HG03521 (cell line): ENCODE results near the gene DAD1.
"Not testable (repeated sequence)": the region's sequence is repeated elsewhere in the genome, so short reads cannot be mapped to it uniquely, and the experiment has no call there.

ENCODE experiments used
- ATAC-seq: cut with Tn5 transposase; IDR thresholded peaks from one replicate; pipeline ENCODE4 v1.9.1; 2021; ENCODE audit warnings: mild to moderate bottlenecking, moderate library complexity; ENCODE audit not compliant: unreplicated experiment

The DAD1 gene

DNA sequence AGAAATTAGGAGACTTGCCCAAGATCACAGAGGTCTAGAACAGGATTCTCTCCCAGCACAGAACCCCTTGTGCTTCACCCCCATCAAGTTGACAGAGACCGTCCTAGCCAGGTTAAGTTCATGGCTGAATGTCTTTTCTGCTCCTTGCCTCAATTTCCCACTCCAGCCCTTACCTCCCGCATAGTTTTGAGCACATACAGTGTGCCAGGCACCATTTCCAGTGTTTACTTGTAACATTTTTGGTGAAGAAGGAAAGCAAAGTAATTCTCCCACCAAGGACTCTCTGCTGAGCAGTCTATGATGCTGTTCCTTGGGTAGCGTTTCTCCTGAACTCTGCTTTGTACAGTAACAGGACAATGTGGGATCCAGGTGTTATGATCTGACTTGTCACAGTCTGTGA, 10.3 kb upstream of the DAD1 start:
- no peak for ATAC-seq

DNA sequence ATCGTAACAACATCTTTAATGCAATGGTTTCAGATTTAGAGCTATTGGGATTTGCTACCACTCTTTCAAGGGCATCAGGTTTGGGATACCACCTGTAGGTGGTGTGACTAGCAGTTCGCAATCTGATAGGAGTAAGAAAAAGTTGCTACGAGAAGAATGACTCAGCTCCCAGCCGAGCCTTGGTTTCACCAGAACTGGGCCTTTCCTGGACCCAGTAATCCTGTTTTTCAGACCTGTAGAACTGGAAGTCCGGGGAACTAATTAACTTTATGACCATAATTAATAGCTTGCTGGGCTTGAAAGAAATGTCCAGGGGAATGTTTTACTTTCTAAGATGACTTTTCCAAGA, 9.8 kb upstream of the DAD1 start:
- ATAC-seq, result no peak

DNA sequence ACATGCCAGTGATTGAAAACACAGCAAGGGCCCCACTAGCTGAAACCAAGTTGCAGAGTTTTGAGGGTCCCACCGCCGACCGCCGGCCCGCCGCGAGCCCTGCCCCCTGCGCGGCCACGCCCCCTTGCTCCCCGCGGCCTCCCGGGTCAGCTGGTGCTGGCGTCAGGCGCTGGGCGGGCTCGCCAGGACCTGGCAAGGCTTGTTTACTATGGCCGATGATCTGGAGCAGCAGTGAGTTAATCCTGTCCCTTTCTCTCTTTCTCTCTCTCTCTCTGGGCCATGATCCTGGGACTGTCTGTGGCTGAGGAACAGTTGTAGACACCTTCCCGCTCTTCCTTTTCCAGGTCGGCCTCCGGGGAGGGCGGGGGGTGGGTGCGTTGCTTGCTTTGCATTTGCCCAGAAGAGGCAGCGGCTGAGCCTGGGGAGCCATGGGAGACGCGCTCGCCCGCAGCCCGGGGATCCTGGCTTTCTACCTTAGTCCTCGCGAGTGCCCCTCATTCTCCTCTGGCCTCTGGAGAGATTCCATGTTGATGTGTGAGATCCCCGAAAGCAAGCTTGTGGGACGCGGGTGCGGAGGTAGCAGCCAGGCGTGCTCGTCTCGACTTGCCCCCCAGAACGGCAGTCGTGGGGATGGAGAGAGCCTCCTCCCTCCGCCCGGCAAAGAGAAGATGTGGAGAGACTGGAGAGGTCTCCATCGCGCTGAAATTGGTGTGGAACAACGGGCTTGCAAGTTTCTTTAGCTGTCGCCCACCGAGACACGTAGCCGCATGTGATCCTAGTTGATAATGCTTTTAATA, 9.3 kb upstream of the DAD1 start, which contains the start of gene ABHD4:
Gene ABHD4 (plus strand): TSS at position 202 of the 797 bp plus-strand sequence. CDS start 7 bp downstream, at position 209.
- ATAC-seq, result peak; percentile 81

DNA sequence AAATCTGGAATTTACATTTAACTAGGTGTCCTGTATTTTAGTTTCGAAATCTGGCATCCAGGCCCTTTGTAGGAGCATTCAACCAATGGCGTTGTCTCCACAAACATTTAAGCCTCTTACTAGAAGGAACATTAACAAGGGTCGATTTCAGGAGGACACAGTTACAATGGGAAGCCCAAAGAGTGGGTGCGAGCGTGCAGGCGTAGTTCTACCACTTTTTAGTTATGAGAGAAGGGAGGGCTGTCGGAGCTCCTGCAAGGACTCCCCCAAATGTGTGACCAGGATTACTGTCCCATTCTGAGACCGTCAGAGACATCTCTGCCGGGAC, 8.7 kb upstream of the DAD1 start:
- ATAC-seq, result no peak

DNA sequence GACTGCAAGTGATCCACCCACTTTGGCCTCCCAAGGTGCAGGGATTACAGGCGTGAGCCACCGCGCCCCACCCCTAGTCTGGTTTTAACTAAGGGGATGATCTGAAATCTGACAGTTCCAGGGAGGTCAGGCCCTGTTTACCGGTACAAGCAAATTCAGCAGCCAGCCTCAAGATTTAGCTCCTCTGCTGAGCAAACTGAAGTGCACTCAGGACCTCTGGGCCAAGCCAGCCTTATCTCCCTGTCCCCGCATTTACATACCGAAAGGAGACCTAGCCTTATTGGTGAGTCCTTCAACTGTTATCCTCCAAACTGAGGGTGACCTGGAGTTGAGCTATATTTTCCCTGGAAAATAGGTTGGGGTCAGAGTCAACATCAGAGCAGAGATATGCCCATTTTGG, 8.2 kb upstream of the DAD1 start:
- ATAC-seq, result no peak

DNA sequence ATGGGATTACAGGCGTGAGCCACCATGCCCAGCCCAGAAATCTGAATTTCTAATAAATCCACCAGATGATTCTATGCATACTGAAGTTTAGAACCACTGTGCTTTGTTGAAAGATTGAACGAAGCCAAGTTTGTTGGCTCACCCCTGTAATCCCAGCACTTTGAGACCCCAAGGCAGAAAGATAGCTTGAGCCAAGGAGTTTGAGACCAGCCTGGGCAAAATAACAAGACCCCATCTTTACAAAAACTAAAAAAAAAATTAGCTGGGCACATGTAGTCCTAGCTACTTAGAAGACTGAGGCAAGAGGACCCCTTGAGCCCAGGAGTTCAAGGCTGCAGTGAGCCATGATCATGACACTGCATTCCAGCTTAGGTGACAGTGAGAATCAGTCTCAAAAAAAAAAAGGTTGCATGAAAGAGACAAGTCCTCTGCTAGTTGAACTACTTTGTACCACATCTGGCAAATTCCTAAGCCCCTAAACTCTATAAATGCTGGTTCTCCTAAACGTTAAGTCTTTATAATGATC, 7.4 kb upstream of the DAD1 start:
- ATAC-seq, result no peak

DNA sequence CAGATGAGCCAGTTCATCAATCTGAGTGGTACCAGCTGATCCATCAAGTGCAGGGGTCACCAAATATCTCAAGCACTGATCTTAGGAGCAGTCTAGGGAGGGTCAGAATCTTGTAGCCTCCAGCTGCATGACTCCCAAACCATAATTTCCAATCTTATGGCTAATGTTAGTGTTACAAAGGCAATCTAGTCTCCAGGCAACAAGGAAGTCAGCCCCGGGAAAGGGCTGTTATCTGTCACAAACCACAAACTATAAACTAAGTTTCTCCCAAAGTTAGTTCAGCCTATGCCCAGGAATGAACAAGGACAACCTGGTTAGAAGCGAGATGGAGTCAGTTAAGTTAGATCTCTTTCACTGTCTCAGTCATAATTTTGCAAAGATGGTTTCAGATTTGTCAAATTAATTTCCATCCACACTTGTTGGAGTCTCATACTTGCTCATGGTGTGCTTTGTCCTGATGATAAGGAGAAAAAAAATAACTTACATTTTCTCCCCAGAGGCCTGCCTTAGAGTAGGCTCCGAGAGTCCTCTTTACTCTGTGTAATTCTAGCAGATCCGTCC, 5.2 kb upstream of the DAD1 start:
- no peak for ATAC-seq

DNA sequence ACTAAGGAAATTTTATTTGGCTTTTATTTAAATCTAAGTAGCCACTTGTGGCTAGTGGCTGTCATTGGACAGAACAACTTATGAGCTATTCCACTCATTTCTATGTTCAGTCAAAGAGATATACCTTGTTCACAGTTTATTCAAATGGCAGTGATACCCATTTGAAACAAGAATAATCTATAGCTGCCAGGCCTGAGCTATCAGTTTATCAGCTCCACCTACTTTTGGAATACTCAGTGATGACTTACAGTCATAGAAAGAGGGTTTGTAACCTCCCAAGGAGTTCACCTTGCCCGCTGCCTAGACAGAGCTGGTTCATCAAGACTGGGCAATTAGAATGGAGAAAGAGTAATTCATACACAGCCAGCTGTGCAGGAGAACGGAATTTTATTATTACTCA, 4.6 kb upstream of the DAD1 start:
- ATAC-seq, result no peak

DNA sequence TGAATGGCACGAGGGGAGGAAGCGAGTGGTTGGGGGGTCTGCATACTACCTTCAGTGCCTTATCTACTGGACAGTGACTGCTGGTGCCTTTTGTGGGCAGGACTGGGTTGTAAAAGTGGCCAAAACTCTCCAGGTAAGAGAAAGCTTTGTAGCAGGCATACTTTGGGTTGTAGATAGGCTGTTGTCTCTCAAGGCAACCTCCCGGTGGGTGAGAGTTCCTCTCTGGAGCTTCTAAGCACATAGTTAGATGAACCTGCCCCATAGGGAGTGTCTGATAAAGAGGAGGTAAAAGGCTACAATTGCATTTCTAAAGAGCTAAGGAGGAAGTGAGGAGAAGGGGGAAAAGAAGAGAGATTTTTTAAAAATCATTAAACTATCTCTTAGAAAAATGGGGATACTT, 4.2 kb upstream of the DAD1 start:
- no peak for ATAC-seq

DNA sequence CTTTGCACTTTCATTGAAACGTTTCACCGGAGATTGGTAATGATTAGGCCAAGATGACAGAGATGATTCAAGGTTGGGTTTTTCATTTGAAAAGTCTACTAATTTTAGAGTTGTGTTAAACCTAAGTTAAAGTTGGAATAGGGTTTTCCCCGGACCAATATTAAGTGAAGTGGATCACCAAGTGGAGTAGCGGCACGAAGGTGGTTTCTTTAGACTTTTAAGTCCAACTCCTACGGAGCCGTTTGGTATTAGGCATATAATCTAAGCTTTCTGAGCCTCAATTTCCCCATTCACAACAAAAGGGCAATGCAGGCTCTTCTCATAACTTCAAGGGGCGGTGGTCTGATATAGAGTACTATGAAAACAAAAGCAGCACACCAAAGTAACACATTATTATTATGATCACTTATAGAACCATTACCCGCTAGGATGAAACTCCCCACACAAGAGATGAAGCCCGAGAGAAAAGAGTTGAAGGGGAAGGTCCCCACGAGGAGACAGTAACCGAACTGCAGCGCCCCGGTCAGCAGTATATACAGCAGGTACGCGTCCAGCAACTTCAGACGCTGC, 413 bp downstream of the DAD1 start:
- no peak for ATAC-seq

DNA sequence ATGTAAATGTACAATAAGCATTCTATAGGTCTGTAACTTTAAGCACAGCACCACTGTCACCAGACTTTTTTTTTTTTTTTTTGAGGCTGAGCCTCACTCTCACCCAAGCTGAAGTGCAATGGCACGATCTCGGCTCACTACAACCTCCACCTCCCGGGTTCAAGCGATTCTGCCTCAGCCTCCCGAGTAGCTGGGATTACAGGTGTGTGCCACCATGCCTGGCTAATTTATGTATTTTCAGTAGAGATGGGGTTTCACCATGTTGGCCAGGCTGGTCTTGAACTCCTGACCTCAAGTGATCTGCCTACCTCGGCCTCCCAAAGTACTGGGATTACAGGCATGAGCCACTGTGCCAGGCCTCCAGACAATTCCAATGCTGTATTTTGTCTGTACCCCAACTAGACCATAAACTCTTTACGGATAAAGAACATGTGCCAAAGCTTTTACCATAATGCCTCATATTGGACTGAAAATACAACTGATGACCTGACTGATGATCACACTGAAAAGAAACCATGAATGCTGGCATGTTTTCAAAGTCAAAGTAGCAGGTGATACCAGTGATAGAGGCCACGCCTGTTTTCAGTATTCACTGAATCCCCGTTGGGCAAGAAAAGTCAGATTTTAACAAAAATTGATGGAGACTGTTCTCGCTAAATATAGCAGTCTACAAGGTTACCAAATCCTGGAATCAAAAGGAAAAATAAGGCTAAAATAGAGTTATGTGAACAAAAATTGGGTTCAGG, 1.2 kb downstream of the DAD1 start:
- not testable (repeated sequence) for ATAC-seq

DNA sequence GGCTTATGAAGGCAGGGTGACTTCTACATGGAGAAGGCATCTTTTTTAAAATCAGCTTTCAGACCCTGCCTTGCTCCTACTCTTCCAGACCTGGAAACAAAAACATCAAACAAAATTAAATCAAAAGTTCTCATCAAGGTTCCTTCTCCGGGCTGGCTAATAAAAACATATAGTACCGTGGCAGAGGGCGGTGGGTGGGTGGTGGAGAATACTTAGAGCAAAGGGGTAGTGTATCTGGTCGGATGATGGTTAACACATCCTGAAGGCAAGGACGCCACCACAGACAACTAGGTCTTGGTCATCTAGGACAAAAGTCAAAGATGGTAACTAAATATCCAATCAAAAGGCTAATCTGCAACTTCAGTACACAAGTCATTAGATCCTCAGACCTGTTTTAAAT, 1.8 kb downstream of the DAD1 start:
- no peak for ATAC-seq

DNA sequence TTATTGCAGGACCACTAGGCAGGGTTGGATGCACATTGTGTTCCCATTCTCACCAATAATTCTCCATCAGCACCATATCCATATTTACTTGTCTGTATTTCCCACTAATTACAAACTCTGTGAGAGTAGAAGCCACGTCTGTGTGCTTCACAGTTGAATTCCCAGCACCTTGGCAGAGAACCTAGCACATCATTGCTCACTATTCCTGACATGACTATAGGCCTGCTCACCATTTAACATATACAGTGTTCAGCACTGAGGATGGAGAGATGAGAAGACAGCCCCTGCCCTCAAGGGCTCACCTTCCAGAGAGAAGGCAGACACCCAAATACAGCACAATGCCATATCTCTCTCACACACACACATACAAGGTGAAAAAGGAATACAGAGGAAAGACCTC, 5.0 kb downstream of the DAD1 start:
- no peak for ATAC-seq

DNA sequence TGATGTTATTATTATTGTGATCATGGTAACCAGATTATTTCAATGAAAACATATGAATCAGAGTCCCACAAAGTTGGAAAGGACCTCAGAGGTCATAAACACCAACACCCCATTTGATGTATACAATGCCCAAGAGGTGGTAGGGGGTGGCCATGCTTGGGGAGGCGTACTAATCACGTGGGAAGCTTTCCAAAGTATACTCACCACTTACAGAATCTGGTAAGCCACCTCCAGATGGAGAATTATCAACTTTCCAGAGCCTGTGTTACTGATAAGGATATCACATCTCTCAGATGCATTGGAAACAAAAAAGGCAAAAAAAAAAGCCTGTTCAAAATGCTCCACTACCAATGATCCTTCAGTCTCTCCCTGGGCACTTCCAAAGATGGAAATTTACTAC, 8.4 kb downstream of the DAD1 start:
- ATAC-seq, result no peak

DNA sequence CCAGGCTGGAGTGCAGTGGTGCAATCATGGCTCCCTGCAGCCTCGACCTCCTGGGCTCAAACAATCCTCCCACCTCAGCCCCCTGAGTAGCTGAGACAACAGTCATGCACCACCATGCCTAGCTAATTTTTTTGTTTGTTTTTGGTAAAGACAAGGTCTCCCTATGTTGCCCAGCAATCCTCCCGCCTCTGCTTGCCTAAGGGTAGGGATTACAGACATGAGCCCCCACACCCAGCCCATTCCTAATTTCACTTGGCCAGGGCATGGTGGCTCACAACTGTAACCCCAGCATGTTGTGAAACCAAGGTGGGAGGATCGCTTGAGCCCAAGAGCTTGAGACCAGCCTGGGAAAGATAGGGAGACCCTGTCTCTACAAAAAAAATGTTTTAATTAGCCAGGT, 9.1 kb downstream of the DAD1 start:
- ATAC-seq, result no peak

DNA sequence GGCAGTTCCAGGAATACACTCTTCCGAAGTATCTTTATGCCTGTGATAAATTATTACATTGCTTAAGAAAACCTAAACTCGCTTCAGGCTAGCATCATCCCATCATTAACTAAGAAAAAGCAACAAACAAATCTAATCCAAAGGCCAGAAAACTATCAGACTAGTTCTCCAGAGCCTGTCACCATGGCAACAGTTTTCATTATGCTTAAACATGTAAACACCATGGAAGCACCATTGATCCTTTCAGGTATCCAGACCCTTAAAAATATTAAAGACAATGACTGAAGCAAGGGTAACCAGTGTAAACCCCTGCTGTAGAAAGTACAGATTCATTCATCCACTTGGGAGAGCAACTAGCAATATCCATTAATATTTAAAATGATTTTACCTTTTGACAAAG, 9.8 kb downstream of the DAD1 start:
- no peak for ATAC-seq

DNA sequence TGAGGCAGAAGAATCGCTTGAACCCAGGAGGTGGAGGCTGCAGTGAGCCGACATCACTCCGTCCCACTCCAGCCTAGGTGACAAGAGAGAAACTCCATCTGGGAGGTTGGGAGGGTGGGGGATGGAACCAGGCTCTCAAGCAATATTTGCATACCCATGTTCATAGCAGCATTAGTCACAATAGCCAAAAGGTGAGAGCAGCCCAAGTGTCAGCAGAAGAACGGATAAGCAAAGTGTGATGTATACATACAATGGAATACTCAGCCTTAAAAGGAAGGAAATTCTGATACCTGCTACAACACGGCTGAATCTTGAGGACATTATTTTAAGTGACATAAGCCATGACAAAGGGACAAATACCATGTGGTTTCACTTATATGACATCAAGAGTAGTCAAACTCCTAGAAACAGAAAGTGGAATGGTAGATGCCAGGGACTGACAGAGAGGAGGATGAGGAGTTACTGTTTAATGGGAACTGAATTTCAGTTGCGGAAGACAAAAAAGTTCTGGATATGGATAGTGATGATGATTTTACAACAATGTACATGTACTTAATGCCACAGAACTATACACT, 11.6 kb downstream of the DAD1 start:
- no peak for ATAC-seq

DNA sequence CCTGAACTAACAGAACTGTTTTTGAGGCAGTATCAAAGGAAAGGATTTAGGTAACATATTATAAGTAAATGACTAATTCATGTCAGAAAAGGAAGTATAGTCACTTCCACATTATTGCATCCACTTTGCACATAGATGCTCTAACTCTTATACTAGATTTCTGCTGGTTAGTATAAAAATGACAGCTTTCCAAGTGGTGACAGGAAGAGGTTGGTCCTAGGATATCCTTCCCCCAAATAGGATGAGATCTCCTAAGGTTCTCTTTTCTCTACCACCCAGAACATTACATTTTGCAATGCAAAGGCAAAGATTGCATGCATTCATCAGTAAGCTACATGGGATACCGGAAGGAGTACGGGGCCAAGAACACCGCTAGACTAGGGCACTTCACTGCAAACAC, 15.2 kb downstream of the DAD1 start:
- ATAC-seq, result no peak

DNA sequence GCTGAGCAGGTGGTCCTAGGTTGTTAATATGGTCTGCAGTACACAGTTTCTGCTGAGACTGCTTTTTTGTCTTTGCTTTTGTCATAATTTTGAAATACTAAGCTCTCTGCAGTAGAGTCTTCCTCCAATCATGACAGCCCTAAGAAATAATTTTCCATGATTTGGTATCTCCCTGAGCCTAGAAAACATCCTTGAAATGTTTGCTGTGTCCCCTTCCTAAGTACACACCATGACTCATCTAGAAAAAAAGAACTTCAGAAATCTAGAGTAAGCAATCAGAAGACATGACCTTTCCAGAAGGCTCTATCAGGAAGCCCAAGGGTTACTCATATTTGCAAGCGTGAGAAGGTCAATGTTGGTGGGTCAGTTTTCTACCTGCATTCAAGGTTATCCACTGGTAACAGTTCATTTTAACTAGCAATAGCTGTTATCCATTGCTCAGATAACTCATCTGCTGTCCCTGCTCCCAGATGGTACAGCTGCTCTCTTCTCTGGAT, 16.4 kb downstream of the DAD1 start:
- no peak for ATAC-seq

DNA sequence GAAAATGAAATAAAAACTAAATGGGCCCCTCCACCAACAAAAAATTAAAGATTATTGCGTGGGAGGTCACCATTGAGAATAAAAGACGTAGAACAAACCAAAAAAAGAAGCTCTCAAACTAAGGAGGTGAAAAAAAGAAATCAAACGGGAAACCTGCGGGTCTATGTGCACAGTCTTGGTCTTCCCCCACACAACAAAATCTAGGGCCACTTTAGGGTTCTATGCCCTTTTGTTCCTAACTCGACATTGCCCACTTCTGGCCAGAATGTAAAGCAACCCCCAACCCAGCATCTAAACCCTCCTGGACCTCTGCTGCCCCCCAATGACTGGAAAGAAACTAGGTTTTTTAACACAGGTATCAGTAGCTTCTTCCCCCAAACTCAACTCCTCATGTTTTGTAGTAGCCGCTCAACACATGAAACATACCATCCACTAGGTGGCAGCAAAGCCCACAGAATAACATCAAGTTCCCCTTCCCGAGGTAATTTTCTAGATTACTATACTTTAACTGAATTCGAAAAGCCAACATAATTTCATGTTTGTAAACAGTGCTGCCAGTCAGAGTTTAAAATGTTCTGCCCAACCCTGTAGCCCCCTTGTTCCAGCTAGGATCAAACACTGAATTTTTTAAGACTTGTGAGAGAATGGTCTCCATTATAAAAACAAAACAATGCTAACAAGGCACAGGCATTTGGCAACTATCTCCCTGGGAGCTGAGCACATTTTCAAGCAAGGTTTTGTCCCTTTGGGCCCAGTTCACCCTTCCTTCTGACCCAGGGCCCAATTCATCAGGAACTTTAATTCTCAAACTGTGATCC, 18.7 kb downstream of the DAD1 start:
- peak; percentile 76 for ATAC-seq
